Astrocyte (in vitro differentiated cells and primary cell): ENCODE results near the gene HNF1A. TPM values are rescaled to one million over a fixed set of nuclear protein-coding genes. Genes with fewer than 3 reads are reported as not detected.

Experiments
- DNase-seq: peaks from one replicate; pipeline ENCODE4 v3.0.0-alpha.2; 2010; ENCODE audit warnings: low read depth
- FAIRE-seq: peaks from 2 replicates; lab custom pipeline; 2011; peaks lifted over from hg19 to GRCh38; lab: Jason Lieb, UNC
- H2AFZ ChIP-seq: 2 replicates; pipeline ENCODE4 v1.6.0; 2012; ENCODE audit warnings: low read depth, low read length, inconsistent platforms
- H3K27ac ChIP-seq: 2 replicates; pipeline ENCODE4 v1.5.1; 2011; ENCODE audit warnings: low read depth, low read length, inconsistent platforms
- H3K27me3 ChIP-seq: 2 replicates; pipeline ENCODE4 v1.6.0; 2011; ENCODE audit warnings: low read length, inconsistent platforms; ENCODE audit not compliant: insufficient read depth
- H3K36me3 ChIP-seq: 2 replicates; pipeline ENCODE4 v1.5.1; 2011; ENCODE audit warnings: low read length, inconsistent platforms; ENCODE audit not compliant: insufficient read depth
- H3K4me1 ChIP-seq: 2 replicates; pipeline ENCODE4 v1.5.1; 2011; ENCODE audit warnings: low read length, inconsistent platforms; ENCODE audit not compliant: insufficient read depth
- H3K4me2 ChIP-seq: 2 replicates; pipeline ENCODE4 v1.6.0; 2012; ENCODE audit warnings: low read length, inconsistent platforms
- H3K4me3 ChIP-seq: 2 replicates; pipeline ENCODE4 v1.5.1; 2011; ENCODE audit warnings: low read depth, mild to moderate bottlenecking, low read length, inconsistent platforms; ENCODE audit not compliant: insufficient read depth
- H3K79me2 ChIP-seq: 2 replicates; pipeline ENCODE4 v1.6.0; 2012; ENCODE audit warnings: mild to moderate bottlenecking, low read length, inconsistent platforms; ENCODE audit not compliant: insufficient read depth
- H3K9ac ChIP-seq: 2 replicates; pipeline ENCODE4 v1.6.0; 2012; ENCODE audit warnings: mild to moderate bottlenecking, low read length, inconsistent platforms
- H3K9me3 ChIP-seq: 2 replicates; pipeline ENCODE4 v1.5.1; 2012; ENCODE audit warnings: low read depth, mild to moderate bottlenecking, low read length, inconsistent platforms; ENCODE audit not compliant: insufficient read depth
- H4K20me1 ChIP-seq: 2 replicates; pipeline ENCODE4 v1.6.0; 2012; ENCODE audit warnings: low read length, inconsistent platforms; ENCODE audit not compliant: insufficient read depth
- H3K27ac Mint-ChIP-seq: one replicate; pipeline ENCODE4 v1.8.0; 2021; ENCODE audit warnings: mild to moderate bottlenecking, mixed read lengths; ENCODE audit not compliant: unreplicated experiment
- H3K27me3 Mint-ChIP-seq: one replicate; pipeline ENCODE4 v1.8.0; 2021; ENCODE audit warnings: low read depth, mixed read lengths; ENCODE audit not compliant: unreplicated experiment
- H3K36me3 Mint-ChIP-seq: one replicate; pipeline ENCODE4 v1.8.0; 2021; ENCODE audit warnings: low read depth, mixed read lengths; ENCODE audit not compliant: unreplicated experiment
- H3K4me1 Mint-ChIP-seq: one replicate; pipeline ENCODE4 v1.8.0; 2021; ENCODE audit warnings: low read depth, mixed read lengths; ENCODE audit not compliant: unreplicated experiment
- H3K4me3 Mint-ChIP-seq: one replicate; pipeline ENCODE4 v1.8.0; 2021; ENCODE audit warnings: mild to moderate bottlenecking, moderate library complexity, mixed read lengths; ENCODE audit not compliant: unreplicated experiment
- H3K9me3 Mint-ChIP-seq: one replicate; pipeline ENCODE4 v1.8.0; 2021; ENCODE audit warnings: mild to moderate bottlenecking, mixed read lengths; ENCODE audit not compliant: unreplicated experiment
- EZH2 ChIP-seq: IDR thresholded peaks from 2 replicates; pipeline ENCODE4 v1.6.1; 2012; ENCODE audit warnings: mild to moderate bottlenecking, low read length, inconsistent platforms; ENCODE audit not compliant: insufficient read depth
- total RNA-seq: library from RNA; stranded (reverse); gene quantifications from 2 replicates; pipeline ENCODE4 v1.2.1, GENCODE V29; 2021
- TF ChIP-seq, protein P1 (sequence below): IDR thresholded peaks from 2 replicates; pipeline ENCODE4 v1.5.1; 2011; ENCODE audit warnings: low read depth, mild to moderate bottlenecking, inconsistent platforms, low read length, moderate library complexity; ENCODE audit not compliant: insufficient read depth

The HNF1A gene
- total RNA-seq, 1 donor from 2014 or later: not detected

GRCh38 chr12:120972870-120973543 is 5.3 kb upstream of the HNF1A start:
- Mint-ChIP-seq H3K4me3 (no peak overlapping the region), H3K36me3 (no peaks in the 10 kb centered on the region), H3K27ac (no peak overlapping the region), H3K9me3 (no peaks in the 10 kb centered on the region), H3K27me3 (peaks cover 3% of the 10 kb centered on the region), H3K4me1 (no peaks in the 10 kb centered on the region)
- Histone ChIP-seq H3K4me3 (no peak overlapping the region), H3K36me3 (no peaks in the 10 kb centered on the region), H3K79me2 (no peaks in the 10 kb centered on the region), H3K27me3 (peaks cover 2% of the 10 kb centered on the region), H3K4me2 (no peak overlapping the region), H3K9me3 (no peaks in the 10 kb centered on the region), H3K4me1 (no peaks in the 10 kb centered on the region), H3K9ac (no peak overlapping the region), H4K20me1 (no peaks in the 10 kb centered on the region), H3K27ac (no peak overlapping the region), H2AFZ (no peak overlapping the region)
- no peak for FAIRE-seq
- no peak for TF ChIP-seq EZH2
- TF ChIP-seq, protein P1, sequence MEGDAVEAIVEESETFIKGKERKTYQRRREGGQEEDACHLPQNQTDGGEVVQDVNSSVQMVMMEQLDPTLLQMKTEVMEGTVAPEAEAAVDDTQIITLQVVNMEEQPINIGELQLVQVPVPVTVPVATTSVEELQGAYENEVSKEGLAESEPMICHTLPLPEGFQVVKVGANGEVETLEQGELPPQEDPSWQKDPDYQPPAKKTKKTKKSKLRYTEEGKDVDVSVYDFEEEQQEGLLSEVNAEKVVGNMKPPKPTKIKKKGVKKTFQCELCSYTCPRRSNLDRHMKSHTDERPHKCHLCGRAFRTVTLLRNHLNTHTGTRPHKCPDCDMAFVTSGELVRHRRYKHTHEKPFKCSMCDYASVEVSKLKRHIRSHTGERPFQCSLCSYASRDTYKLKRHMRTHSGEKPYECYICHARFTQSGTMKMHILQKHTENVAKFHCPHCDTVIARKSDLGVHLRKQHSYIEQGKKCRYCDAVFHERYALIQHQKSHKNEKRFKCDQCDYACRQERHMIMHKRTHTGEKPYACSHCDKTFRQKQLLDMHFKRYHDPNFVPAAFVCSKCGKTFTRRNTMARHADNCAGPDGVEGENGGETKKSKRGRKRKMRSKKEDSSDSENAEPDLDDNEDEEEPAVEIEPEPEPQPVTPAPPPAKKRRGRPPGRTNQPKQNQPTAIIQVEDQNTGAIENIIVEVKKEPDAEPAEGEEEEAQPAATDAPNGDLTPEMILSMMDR: no peak
- DNase-seq: peak; percentile 19

GRCh38 chr12:120977531-120978295 is 630 bp upstream of the HNF1A start:
- TF ChIP-seq EZH2: no peak
- TF ChIP-seq, protein P1: no peak
- H3K4me1 Mint-ChIP-seq: no peaks in the 10 kb centered on the region
- no peak overlapping the region for H3K9ac ChIP-seq

More at GRCh38 chr12:120977531-120978295, 630 bp upstream of the HNF1A start:
- H3K9me3 ChIP-seq: no peaks in the 10 kb centered on the region
- H3K27me3 ChIP-seq: peaks cover 2% of the 10 kb centered on the region
- FAIRE-seq (no peak), DNase-seq (no peak)
- no peak overlapping the region for H3K27ac Mint-ChIP-seq
- no peak overlapping the region for H3K4me2 ChIP-seq
- H3K36me3 Mint-ChIP-seq: no peaks in the 10 kb centered on the region
- H3K27ac ChIP-seq: no peak overlapping the region
- H3K4me3 Mint-ChIP-seq: no peak overlapping the region
- no peak overlapping the region for H3K4me3 ChIP-seq
- H3K9me3 Mint-ChIP-seq: no peaks in the 10 kb centered on the region
- peaks cover 2% of the 10 kb centered on the region for H3K27me3 Mint-ChIP-seq
- no peaks in the 10 kb centered on the region for H4K20me1 ChIP-seq
- H3K79me2 ChIP-seq: no peaks in the 10 kb centered on the region
- H3K36me3 ChIP-seq: no peaks in the 10 kb centered on the region
- no peak overlapping the region for H2AFZ ChIP-seq
- H3K4me1 ChIP-seq: no peaks in the 10 kb centered on the region
